ENCODE results near the gene ADAMTS17. TPM values are rescaled to one million over a fixed set of nuclear protein-coding genes. Genes with fewer than 3 reads are reported as not detected.

The ADAMTS17 gene
- total RNA-seq, 1 donor from 2014 or later = 1.5 TPM

DNA sequence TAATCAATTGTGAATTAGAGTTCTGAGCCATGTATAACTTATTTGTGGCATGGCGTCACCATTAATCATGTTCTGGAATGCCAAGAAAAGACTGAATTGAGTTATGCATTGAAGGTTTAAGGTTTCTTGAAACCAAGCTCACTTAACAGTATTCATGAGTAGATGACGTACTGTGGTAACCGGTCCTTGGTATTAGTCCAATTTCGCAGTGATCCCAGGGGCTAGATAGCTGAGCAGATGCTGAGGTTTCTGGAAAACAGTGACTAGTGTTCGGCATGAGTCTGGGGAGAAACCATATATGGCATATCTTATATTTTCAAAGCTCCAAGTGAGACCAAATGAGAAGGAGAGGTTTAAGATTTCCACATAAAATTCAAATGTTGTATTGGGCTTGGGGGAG is 390.3 kb downstream of the ADAMTS17 start:
- Mint-ChIP-seq H3K36me3 (ENCODE audit: unreplicated experiment) (peaks cover 2% of the 10 kb centered on the region), H3K27ac (ENCODE audit: unreplicated experiment) (no peak overlapping the region)
- no peak for DNase-seq (ENCODE audit: extremely low spot score, unreplicated experiment)

DNA sequence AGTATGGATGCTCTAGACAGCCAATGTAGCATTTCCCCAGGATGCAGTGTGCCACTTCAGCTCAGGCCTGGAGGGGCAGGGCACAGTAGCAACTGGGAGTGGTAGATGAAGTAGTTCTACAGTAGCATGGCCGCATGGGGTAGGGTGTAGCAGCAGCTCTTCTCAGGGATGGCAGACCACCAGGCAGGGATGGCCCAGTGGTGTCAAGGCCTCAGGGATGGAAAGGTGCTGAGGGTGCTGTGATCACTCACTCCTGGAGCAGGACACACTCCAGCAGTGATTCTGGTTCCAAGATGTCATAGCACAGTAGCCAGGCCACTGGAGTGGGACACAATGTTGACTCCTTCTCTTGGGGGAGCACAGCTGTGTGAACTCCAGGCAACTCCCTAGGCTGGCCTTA is 397.6 kb downstream of the ADAMTS17 start:
- DNase-seq (ENCODE audit: extremely low spot score, unreplicated experiment) = peak; percentile 75
- Mint-ChIP-seq H3K27me3 (ENCODE audit: unreplicated experiment) (peaks cover 13% of the 10 kb centered on the region), H3K4me1 (ENCODE audit: unreplicated experiment) (no peaks in the 10 kb centered on the region), H3K4me3 (ENCODE audit: unreplicated experiment) (no peak overlapping the region), H3K27ac (ENCODE audit: unreplicated experiment) (no peak overlapping the region), H3K36me3 (ENCODE audit: unreplicated experiment) (peaks cover 2% of the 10 kb centered on the region), H3K9me3 (ENCODE audit: unreplicated experiment) (peaks cover 41% of the 10 kb centered on the region)
- TF ChIP-seq, protein P1, sequence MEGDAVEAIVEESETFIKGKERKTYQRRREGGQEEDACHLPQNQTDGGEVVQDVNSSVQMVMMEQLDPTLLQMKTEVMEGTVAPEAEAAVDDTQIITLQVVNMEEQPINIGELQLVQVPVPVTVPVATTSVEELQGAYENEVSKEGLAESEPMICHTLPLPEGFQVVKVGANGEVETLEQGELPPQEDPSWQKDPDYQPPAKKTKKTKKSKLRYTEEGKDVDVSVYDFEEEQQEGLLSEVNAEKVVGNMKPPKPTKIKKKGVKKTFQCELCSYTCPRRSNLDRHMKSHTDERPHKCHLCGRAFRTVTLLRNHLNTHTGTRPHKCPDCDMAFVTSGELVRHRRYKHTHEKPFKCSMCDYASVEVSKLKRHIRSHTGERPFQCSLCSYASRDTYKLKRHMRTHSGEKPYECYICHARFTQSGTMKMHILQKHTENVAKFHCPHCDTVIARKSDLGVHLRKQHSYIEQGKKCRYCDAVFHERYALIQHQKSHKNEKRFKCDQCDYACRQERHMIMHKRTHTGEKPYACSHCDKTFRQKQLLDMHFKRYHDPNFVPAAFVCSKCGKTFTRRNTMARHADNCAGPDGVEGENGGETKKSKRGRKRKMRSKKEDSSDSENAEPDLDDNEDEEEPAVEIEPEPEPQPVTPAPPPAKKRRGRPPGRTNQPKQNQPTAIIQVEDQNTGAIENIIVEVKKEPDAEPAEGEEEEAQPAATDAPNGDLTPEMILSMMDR (IDR thresholded peaks at IDR 0.05) = no peak

More for the DNA sequence above, 390.3 kb downstream of the ADAMTS17 start:
- Mint-ChIP-seq H3K27me3 (ENCODE audit: unreplicated experiment) (peaks cover 3% of the 10 kb centered on the region), H3K4me1 (ENCODE audit: unreplicated experiment) (peaks cover 2% of the 10 kb centered on the region), H3K4me3 (ENCODE audit: unreplicated experiment) (no peak overlapping the region), H3K9me3 (ENCODE audit: unreplicated experiment) (peaks cover 26% of the 10 kb centered on the region)
- TF ChIP-seq, protein P1 (IDR thresholded peaks at IDR 0.05) = no peak

GRCh38 chr15:99943466-99943865 is 398.3 kb downstream of the ADAMTS17 start:
- TF ChIP-seq, protein P1 (IDR thresholded peaks at IDR 0.05) = no peak
- Mint-ChIP-seq H3K9me3 (ENCODE audit: unreplicated experiment) (peaks cover 41% of the 10 kb centered on the region), H3K36me3 (ENCODE audit: unreplicated experiment) (peaks cover 2% of the 10 kb centered on the region), H3K4me3 (ENCODE audit: unreplicated experiment) (no peak overlapping the region), H3K27me3 (ENCODE audit: unreplicated experiment) (peaks cover 20% of the 10 kb centered on the region), H3K27ac (ENCODE audit: unreplicated experiment) (no peak overlapping the region), H3K4me1 (ENCODE audit: unreplicated experiment) (no peaks in the 10 kb centered on the region)
- DNase-seq (ENCODE audit: extremely low spot score, unreplicated experiment) = peak; percentile 65

GRCh38 chr15:99932676-99933402 is 408.9 kb downstream of the ADAMTS17 start:
- H3K9me3 Mint-ChIP-seq (ENCODE audit: unreplicated experiment) = no peaks in the 10 kb centered on the region
- H3K36me3 Mint-ChIP-seq (ENCODE audit: unreplicated experiment) = no peaks in the 10 kb centered on the region
- H3K4me3 Mint-ChIP-seq (ENCODE audit: unreplicated experiment) = no peak overlapping the region
- H3K27ac Mint-ChIP-seq (ENCODE audit: unreplicated experiment) = no peak overlapping the region
- H3K27me3 Mint-ChIP-seq (ENCODE audit: unreplicated experiment) = peaks cover 18% of the 10 kb centered on the region
- peak; percentile 81 for DNase-seq (ENCODE audit: extremely low spot score, unreplicated experiment)
- TF ChIP-seq, protein P1 (IDR thresholded peaks at IDR 0.05) = no peak
- peaks cover 4% of the 10 kb centered on the region for H3K4me1 Mint-ChIP-seq (ENCODE audit: unreplicated experiment)

- peak; percentile 73 for DNase-seq (ENCODE audit: extremely low spot score, unreplicated experiment)
- no peak overlapping the region for H3K27ac Mint-ChIP-seq (ENCODE audit: unreplicated experiment)
- no peak overlapping the region for H3K4me3 Mint-ChIP-seq (ENCODE audit: unreplicated experiment)
- peaks cover 4% of the 10 kb centered on the region for H3K4me1 Mint-ChIP-seq (ENCODE audit: unreplicated experiment)
- peaks cover 17% of the 10 kb centered on the region for H3K27me3 Mint-ChIP-seq (ENCODE audit: unreplicated experiment)
- no peaks in the 10 kb centered on the region for H3K36me3 Mint-ChIP-seq (ENCODE audit: unreplicated experiment)
- H3K9me3 Mint-ChIP-seq (ENCODE audit: unreplicated experiment) = no peaks in the 10 kb centered on the region
- TF ChIP-seq, protein P1 (IDR thresholded peaks at IDR 0.05) = no peak
Measured at GRCh38 chr15:99931703-99932603, 409.8 kb downstream of the ADAMTS17 start.

Data from osteocyte (in vitro differentiated cells).